Measurements from ENCODE around the gene ARHGEF1.

Gene ARHGEF1

DNA sequence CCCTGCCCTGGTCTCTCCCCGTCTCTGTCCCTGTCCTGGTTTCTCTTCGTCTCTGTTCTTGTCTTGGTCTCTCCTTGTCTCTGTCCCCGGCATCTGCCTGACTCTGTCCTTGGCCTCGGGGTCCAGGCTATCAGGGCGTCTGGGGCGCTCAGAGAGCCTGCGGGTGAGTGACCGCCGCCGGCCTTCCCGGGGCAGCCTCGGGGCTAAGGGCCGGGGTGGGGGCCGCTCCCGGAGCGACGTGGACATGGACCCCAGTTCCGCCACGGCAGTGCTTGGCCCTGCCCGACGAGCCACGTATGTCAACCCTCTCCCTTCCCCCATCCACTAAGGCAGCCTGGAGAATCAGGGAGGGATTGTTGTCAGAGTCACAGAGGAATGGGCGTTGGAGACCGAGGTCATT is 14.8 kb downstream of the ARHGEF1 start:
- DNase-seq (ENCODE audit: low read depth) = no peak
- TF ChIP-seq, protein P1, sequence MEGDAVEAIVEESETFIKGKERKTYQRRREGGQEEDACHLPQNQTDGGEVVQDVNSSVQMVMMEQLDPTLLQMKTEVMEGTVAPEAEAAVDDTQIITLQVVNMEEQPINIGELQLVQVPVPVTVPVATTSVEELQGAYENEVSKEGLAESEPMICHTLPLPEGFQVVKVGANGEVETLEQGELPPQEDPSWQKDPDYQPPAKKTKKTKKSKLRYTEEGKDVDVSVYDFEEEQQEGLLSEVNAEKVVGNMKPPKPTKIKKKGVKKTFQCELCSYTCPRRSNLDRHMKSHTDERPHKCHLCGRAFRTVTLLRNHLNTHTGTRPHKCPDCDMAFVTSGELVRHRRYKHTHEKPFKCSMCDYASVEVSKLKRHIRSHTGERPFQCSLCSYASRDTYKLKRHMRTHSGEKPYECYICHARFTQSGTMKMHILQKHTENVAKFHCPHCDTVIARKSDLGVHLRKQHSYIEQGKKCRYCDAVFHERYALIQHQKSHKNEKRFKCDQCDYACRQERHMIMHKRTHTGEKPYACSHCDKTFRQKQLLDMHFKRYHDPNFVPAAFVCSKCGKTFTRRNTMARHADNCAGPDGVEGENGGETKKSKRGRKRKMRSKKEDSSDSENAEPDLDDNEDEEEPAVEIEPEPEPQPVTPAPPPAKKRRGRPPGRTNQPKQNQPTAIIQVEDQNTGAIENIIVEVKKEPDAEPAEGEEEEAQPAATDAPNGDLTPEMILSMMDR (conservative IDR thresholded peaks at IDR 0.05; ENCODE audit: low read depth, low read length) = no peak
- H3K4me3 ChIP-seq (ENCODE audit: low read depth, low read length) = no peak overlapping the region

DNA sequence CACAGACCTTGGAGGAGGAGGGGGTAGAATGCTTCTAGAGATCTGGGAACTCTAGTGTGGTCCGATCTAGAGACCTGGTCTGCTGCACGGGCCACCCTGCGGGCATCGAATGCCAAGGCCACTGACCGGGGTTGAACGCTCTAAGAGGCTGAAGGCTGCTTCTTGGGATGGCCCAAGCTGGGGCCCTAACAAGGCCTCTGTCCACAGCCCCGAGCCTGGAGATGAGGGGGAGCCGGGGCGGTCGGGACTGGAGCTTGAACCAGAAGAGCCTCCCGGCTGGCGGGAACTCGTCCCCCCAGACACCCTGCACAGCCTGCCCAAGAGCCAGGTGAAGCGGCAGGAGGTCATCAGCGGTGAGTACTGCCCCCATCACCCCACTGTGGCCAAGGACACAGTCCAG is 15.3 kb downstream of the ARHGEF1 start:
- no peak overlapping the region for H3K4me3 ChIP-seq (ENCODE audit: low read depth, low read length)
- DNase-seq (ENCODE audit: low read depth) = no peak
- TF ChIP-seq, protein P1 (conservative IDR thresholded peaks at IDR 0.05; ENCODE audit: low read depth, low read length) = no peak

DNA sequence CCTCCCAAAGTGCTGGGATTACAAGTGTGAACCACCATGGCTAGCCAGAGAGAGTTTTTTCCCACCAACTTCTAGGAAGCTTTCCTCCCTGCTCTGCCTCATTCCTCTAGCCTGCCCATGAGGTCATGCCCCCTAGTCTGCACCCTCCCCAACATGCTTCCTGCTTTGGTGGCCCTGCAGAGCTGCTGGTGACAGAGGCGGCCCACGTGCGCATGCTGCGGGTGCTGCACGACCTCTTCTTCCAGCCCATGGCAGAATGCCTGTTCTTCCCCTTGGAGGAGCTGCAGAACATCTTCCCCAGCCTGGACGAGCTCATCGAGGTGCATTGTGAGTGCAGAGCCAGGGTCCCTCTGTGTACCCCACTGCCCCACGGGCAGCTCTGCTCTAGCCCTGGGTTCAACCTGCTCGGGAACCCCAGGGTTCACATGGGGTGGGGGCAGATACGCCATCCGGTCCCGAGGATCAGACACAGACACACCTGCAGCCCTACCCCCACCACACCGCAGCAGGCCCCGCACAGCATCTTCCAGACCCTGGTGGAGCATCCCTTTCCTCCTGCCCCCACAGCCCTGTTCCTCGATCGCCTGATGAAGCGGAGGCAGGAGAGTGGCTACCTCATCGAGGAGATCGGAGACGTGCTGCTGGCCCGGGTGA is 18.9 kb downstream of the ARHGEF1 start:
- H3K4me3 ChIP-seq (ENCODE audit: low read depth, low read length) = no peak overlapping the region

DNA sequence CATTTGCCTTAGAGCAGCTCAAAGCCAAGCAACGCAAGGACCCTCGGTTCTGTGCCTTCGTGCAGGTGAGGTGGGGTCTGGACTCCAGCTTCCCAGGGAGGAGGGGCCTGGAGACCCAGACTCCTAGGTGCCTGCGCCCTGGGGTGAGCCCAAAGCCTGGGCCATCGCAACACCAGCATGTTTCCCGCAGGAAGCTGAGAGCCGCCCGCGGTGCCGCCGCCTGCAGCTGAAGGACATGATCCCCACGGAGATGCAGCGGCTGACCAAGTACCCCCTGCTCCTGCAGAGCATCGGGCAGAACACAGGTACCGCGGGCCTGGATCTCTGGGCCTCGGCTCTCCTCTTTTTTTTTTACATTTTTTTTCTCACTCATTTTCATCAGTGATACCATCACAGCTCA is 19.6 kb downstream of the ARHGEF1 start:
- no peak for DNase-seq (ENCODE audit: low read depth)
- TF ChIP-seq, protein P1 (conservative IDR thresholded peaks at IDR 0.05; ENCODE audit: low read depth, low read length) = no peak
- no peak overlapping the region for H3K4me3 ChIP-seq (ENCODE audit: low read depth, low read length)

More for the DNA sequence above, 18.9 kb downstream of the ARHGEF1 start:
- no peak for DNase-seq (ENCODE audit: low read depth)
- TF ChIP-seq, protein P1 (conservative IDR thresholded peaks at IDR 0.05; ENCODE audit: low read depth, low read length) = no peak

DNA sequence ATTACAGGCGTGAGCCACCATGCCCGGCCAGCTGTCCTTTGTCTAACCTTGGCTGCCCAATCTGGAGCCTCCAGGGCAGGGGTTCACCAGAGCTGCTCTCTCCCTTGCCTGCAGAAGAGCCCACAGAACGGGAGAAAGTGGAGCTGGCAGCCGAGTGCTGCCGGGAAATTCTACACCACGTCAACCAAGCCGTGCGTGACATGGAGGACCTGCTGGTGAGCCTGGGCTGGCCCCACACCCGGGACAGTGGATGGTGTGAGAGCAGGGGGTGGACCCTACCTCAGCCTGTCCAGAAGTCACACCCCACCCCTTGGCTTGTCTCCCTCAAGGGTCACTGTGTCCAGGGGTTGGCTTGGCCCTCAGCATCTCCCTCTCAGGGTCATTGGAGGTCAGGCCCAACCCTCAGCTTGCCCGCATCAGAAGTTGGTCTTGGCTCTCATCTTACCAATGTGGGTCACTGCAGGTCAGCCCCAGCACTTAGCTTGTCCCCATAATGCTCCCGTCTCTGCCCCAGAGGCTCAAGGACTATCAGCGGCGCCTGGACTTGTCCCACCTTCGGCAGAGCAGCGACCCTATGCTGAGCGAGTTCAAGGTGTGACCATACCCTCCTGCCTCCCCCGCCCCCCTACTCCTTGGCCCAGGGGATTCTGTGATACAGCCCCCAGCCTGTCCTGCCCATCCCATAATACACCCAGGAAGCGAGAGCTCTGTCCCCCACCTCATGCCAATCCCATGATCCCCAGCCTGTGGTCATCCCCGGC is 20.4 kb downstream of the ARHGEF1 start:
- H3K4me3 ChIP-seq (ENCODE audit: low read depth, low read length) = no peak overlapping the region
- TF ChIP-seq, protein P1 (conservative IDR thresholded peaks at IDR 0.05; ENCODE audit: low read depth, low read length) = no peak
- no peak for DNase-seq (ENCODE audit: low read depth)

DNA sequence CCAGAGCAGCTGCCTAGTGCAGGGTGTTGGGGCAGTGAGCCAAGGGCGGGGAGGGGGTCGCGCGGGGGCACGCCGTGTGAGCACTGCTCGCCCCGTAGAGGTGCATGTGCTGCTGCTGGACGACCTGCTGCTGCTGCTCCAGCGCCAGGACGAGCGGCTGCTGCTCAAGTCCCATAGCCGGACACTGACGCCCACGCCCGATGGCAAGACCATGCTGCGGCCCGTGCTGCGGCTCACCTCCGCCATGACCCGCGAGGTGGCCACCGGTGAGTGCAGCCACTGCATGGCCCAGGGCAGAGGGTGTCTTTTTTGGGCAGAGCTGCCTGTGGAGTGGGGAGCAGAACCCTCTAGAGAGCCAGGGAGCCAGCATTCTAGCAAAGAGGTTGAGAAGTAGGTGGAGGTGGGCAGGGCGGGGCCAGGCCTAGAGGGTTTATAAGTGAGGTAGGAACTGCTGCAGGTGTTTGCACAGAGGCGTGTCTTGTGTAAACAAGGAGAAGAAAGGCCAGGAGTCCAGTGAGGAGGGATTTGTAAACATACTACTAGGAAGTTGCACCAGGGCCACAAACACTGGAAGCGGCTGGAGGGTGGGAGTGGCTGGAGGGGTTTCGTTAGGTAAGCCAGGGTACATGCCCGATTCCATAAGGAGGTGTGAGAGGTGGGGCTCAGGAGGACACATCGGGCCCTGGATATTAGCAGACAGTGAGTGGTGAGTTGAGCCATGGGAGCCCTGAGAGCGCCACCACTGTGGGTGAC is 21.3 kb downstream of the ARHGEF1 start:
- TF ChIP-seq, protein P1 (conservative IDR thresholded peaks at IDR 0.05; ENCODE audit: low read depth, low read length) = no peak
- DNase-seq (ENCODE audit: low read depth) = no peak
- H3K4me3 ChIP-seq (ENCODE audit: low read depth, low read length) = no peak overlapping the region

Measured in choroid plexus epithelial cell (primary cell).